ENCODE measurements around the gene PRKAA2. TPM values are rescaled to one million over a fixed set of nuclear protein-coding genes. Genes with fewer than 3 reads are reported as not detected.

The PRKAA2 gene
- total RNA-seq, 1 donor from 2014 or later = 2.4 TPM

GRCh38 chr1:56755911-56756310 is 110.8 kb downstream of the PRKAA2 start:
- no peak overlapping the region for H3K4me3 Mint-ChIP-seq (ENCODE audit: unreplicated experiment)
- H3K4me1 Mint-ChIP-seq (ENCODE audit: unreplicated experiment) = peaks cover 3% of the 10 kb centered on the region
- H3K9me3 Mint-ChIP-seq (ENCODE audit: unreplicated experiment) = no peaks in the 10 kb centered on the region
- no peak for TF ChIP-seq CTCF (IDR thresholded peaks at IDR 0.05; ENCODE audit: unreplicated experiment)
- no peak overlapping the region for H3K27ac Mint-ChIP-seq (ENCODE audit: unreplicated experiment)
- no peaks in the 10 kb centered on the region for H3K27me3 Mint-ChIP-seq (ENCODE audit: unreplicated experiment)
- no peak for DNase-seq (ENCODE audit: low spot score)
- H3K36me3 Mint-ChIP-seq (ENCODE audit: low read depth, unreplicated experiment) = no peaks in the 10 kb centered on the region

DNA sequence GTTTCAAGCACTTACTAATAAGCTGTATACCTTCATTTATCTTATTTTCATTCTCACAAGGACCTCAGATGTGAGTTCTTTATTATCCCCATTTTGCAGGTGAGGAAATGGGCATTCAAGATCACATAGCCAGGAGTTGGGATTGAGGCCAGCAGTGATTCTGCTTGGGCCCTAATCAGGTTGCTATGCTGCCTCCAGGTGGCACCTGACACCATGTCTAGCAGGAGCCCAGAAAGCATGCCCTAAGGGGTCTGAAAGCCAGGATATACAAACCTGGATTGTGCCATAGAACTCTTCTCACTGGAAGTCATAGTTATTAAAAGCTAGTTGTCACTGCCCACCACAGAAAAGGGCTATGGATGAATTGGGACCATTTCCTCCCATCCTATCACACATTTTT is 113.0 kb downstream of the PRKAA2 start:
- no peak for TF ChIP-seq CTCF (IDR thresholded peaks at IDR 0.05; ENCODE audit: unreplicated experiment)
- H3K36me3 Mint-ChIP-seq (ENCODE audit: low read depth, unreplicated experiment) = no peaks in the 10 kb centered on the region
- DNase-seq (ENCODE audit: low spot score) = peak; percentile 9
- H3K4me3 Mint-ChIP-seq (ENCODE audit: unreplicated experiment) = no peak overlapping the region
- H3K27me3 Mint-ChIP-seq (ENCODE audit: unreplicated experiment) = no peaks in the 10 kb centered on the region
- H3K4me1 Mint-ChIP-seq (ENCODE audit: unreplicated experiment) = peaks cover 3% of the 10 kb centered on the region
- H3K9me3 Mint-ChIP-seq (ENCODE audit: unreplicated experiment) = no peaks in the 10 kb centered on the region
- H3K27ac Mint-ChIP-seq (ENCODE audit: unreplicated experiment) = no peak overlapping the region

DNA sequence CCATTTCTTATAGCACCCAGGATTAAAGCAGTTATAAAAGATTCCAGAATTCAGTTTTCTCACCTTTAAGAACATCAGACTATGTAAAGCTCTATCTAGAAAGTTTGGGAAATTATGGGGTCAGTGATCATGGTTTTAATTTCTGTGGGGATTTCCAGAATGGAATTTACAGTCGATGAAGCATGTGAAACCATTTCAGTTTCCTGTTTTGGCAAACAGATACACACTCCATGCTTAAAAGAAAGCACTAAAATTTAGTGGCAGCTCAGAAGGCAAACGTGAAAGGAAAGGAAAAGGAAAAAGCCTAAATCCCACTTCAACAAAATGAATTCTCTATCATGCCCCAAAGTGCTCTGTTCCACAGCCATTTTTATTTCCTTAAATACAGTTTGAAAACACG is 113.7 kb downstream of the PRKAA2 start:
- Mint-ChIP-seq H3K4me1 (ENCODE audit: unreplicated experiment) (peaks cover 3% of the 10 kb centered on the region), H3K27me3 (ENCODE audit: unreplicated experiment) (no peaks in the 10 kb centered on the region), H3K9me3 (ENCODE audit: unreplicated experiment) (no peaks in the 10 kb centered on the region), H3K4me3 (ENCODE audit: unreplicated experiment) (no peak overlapping the region), H3K27ac (ENCODE audit: unreplicated experiment) (no peak overlapping the region), H3K36me3 (ENCODE audit: low read depth, unreplicated experiment) (no peaks in the 10 kb centered on the region)
- no peak for TF ChIP-seq CTCF (IDR thresholded peaks at IDR 0.05; ENCODE audit: unreplicated experiment)
- DNase-seq (ENCODE audit: low spot score) = no peak

Other genes starting within 250 kb of the PRKAA2 start
- 33.5 TPM for gene PLPP3, start 65.8 kb upstream of the PRKAA2 start, total RNA-seq (ENCODE audit: unreplicated experiment)
- 0.18 TPM for gene FYB2, start 174.1 kb downstream of the PRKAA2 start, total RNA-seq (ENCODE audit: unreplicated experiment)
- gene C8A, start 209.5 kb downstream of the PRKAA2 start, total RNA-seq (ENCODE audit: unreplicated experiment) = not detected